Measurements from ENCODE around the gene NUTF2. TPM values are rescaled to one million over a fixed set of nuclear protein-coding genes. Genes with fewer than 3 reads are reported as not detected.

NUTF2 gene
- polyA plus RNA-seq (ENCODE audit: insufficient read length in 4 of 4) = 100 to 1,000 TPM; 103 to 128 (median 126) TPM

- DNase-seq (ENCODE audit: low read depth in 4 of 4, low spot score in 3 of 4) = peak; percentile 90 to 94 (median 92)
Measured at GRCh38 chr16:67846320-67847063, at the start of gene NUTF2. Gene NUTF2 (plus strand): TSS chr16:67846933. CDS start chr16:67865131, 18,198 bp downstream.

- DNase-seq (ENCODE audit: low read depth in 4 of 4, low spot score in 3 of 4) = no peak
Measured at GRCh38 chr16:67800338-67800926, 46.3 kb upstream of the NUTF2 start.

GRCh38 chr16:67801241-67801640 is 45.5 kb upstream of the NUTF2 start:
- no peak for DNase-seq (ENCODE audit: low read depth in 4 of 4, low spot score in 3 of 4)

DNA sequence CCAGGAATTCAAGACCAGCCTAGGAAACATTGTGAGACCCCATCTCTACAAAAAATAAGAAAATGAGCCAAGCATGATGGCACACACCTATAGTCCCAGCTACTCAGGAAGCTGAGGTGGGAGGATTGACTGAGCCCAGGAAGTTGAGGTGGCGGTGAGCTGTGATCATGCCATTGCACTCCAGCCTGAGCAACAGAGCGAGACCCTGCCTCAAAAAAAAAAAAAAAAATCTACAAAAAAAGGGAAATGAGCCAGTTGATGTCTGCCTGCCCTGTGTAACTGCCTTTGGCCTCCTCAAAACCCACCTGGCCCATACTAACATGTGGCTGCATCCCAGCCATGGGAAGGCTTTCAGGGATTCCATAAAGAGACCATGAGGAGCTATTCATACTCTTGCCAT is 44.9 kb upstream of the NUTF2 start:
- no peak for DNase-seq (ENCODE audit: low read depth in 4 of 4, low spot score in 3 of 4)

DNA sequence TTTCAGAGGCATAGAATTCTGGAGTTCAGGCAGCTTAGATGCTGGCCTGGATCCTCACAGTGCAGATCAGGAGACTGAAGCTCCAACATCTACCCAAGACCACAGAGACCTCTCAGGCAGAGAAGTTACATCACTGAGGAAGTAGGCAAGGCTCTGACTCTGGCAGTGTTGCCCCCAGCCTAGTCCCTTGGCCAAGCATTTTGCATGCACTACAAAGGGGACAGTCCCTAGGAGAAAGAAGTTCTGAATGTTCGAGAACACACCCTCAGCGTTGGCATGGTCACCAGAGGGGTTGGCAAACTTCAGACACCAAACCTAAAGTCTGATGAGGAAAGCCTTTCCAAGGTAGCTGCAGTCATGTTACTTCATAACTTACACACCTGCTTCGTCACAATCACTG is 42.8 kb upstream of the NUTF2 start:
- no peak for DNase-seq (ENCODE audit: low read depth in 4 of 4, low spot score in 3 of 4)

DNA sequence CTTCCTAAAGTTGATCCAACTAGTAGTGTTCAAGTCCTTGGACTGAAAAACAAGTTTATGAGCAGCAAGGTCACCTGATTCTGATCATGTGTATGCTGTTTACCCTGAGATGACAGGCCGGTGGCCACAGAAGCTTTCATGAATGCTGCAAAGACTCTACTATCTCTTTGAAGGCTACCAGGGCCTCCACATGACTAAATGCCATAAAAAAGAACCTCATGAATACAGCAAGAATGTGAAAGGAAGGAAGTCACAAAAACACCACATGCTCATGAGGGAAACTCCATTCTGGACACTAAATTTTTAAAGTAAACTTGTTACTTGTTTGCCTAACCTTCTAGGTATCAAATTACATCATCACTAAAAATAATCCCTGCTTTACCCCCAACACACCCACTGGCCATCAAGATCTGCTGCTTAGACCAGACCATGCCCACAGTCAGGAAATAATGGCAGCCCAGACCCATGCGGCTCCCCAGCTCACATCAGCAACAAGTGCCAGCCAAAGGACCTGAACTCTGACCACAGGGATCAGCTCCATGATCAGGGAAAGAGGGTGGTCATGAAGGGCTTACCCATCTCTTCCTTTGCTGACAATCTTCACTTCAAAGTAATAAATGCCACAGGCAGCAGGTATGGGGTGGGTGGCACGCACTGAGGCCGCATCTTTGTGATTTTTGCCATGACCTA is 41.7 kb upstream of the NUTF2 start:
- no peak for DNase-seq (ENCODE audit: low read depth in 4 of 4, low spot score in 3 of 4)

DNA sequence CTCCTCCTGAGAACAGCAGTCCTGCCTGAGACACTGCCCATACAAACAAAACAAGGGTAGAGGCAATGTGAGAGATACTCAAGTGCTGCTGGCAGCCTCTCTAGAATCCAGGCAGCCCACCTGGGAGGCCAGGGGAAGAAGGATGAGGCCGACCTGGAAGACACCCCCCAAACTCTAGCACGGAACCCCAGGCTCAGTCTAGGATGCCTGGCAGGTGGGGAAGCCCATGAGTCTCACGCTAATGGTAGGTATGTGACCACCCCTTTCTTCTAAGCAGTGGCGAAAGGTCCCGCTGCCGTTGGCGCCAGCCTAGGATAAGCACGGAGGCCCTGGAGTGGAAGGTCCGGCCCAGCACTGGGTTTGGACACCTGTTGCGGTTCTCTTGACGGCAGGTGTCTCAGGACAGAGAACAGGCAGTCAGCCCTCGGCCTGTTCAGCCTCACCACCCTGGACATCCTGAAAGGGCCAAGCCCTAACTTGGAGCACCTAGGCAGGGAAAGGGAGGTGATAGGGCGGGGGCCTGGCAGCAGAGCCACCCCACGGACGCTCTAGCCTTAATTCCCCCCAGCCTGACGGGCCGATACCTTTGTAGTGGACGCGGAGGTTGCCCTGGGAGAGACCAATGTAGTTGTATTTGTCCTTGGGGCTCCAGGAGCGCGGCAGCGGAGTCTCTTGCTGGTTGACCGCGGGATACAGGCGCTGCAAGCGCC is 40.9 kb upstream of the NUTF2 start:
- peak in 2 of 4 donors; percentile 5 to 7 for DNase-seq (ENCODE audit: low read depth in 4 of 4, low spot score in 3 of 4)

DNA sequence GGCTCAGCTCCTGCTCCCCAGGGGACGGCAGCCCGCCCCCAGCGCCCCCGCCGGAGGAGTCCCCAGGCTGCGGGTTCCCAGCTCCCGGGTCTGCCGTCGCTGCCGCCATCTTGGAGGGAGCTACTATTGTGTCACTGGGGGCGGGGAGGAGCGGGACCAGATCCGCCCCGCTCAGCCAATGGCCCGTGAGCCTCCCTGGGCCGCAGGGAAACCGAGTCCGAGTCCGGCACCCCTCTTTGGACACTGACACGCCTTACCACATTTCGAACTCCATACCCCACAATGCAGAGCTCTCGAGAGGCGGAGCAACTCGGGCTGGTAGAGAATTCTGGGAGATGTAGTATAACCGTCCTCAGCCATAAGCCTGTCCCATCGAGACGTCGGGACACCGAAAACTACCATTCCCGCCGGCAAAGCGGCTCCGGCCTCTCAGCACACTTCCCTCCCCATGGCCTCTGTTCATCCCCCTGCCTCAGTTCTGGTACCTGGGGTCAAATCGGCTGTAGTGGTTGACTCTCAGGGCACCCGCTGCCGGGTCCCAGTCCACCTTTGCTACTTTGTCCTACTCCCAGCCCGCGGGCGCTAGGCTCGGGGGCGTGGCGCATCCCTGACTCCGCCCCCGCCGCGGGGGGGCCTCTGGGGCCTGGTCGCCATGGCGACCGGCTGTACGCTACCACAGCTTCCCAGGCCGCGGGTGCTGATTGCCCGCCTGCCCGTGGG is 40.1 kb upstream of the NUTF2 start, which contains the start of the genes RANBP10 and TSNAXIP1:
RANBP10 (minus strand) TSS at position 133 of the 720 bp plus-strand sequence; CDS start at position 109, 24 bp downstream.
TSNAXIP1 (plus strand) TSS at position 462 of the 720 bp plus-strand sequence. CDS start 261 bp downstream, outside the sequence.
- peak; percentile 96 to 99 (median 98) for DNase-seq (ENCODE audit: low read depth in 4 of 4, low spot score in 3 of 4)

DNA sequence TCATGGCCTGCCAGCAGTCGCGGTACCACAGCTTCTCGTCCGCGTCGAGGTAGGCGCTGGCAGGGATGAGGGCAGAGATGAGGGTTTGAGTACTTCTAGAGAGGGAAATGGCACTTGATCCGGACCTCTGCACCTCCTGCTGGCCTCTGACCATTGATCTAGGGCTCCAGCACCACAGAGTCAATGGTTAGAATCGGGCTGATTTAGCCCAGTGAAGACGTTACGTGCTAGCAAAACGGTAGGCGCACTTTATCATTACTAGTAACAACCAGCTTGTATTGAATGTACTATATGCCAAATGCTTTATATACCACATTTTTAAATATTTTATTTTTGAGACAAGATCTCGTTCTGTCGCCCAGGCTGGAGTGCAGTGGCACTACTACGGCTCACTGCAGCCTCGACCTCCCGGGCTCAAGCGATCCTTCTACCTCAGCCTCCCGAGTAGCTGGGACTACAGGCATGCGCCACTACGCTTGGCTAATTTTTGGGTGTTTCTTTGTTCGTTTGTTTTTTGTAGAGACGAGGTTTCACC is 39.5 kb upstream of the NUTF2 start:
- DNase-seq (ENCODE audit: low read depth in 4 of 4, low spot score in 3 of 4) = no peak

GRCh38 chr16:67811899-67812298 is 34.8 kb upstream of the NUTF2 start:
- no peak for DNase-seq (ENCODE audit: low read depth in 4 of 4, low spot score in 3 of 4)

- DNase-seq (ENCODE audit: low read depth in 4 of 4, low spot score in 3 of 4) = no peak
Measured at GRCh38 chr16:67814567-67814966, 32.2 kb upstream of the NUTF2 start.

- no peak for DNase-seq (ENCODE audit: low read depth in 4 of 4, low spot score in 3 of 4)
Measured at GRCh38 chr16:67820608-67821259, 26.0 kb upstream of the NUTF2 start.

DNA sequence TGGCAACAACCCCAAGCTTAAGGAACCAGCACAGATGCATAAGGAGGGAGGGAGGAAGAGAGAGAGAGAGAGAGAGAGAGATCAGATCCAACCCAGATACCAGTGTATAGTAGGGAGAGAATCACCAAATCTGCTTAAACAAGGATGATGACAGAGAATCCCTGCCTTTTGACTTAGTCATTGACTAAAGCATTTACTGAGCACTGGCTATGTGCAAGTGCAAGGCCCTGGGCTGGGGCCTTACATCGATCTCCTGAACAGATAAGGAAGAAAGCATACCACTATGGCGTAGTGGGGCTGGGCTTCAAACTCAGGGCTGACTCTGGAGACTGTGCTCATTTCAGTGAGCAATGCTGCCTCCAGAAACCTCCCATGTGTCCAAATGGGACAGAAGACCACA is 24.2 kb upstream of the NUTF2 start:
- DNase-seq (ENCODE audit: low read depth in 4 of 4, low spot score in 3 of 4) = no peak

DNA sequence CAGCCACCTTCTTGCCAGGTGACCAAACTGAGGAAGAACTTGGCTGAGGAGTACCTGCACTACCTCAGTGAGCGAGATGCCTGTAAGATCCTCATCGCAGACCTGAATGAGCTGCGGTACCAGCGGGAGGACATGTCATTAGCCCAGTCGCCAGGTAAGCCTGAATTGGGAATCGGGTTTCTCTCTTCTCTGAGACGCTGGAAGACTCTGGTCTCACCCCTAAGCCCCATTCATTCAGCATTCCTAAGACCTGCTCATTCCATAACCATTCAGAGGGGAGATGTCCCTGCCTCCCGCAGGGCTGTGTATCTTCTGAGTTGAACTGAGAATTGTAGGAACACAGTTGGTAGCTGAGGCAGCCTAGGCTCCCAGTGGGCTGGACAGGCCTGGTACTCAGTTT is 21.6 kb upstream of the NUTF2 start:
- DNase-seq (ENCODE audit: low read depth in 4 of 4, low spot score in 3 of 4) = no peak

DNA sequence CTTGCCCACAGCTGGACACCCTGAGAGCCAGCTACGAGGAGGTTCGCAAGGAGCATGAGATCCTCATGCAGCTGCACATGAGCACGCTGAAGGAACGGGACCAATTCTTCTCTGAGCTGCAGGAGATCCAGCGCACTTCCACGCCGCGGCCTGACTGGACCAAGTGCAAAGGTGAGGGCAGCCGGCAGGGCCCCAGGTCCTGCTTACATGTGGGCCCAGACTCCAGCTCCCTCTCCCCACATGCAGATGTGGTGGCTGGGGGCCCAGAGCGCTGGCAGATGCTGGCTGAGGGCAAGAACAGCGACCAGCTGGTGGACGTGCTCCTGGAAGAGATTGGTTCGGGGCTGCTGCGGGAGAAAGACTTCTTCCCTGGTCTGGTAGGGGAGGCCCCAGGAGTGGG is 20.8 kb upstream of the NUTF2 start:
- no peak for DNase-seq (ENCODE audit: low read depth in 4 of 4, low spot score in 3 of 4)

- DNase-seq (ENCODE audit: low read depth in 4 of 4, low spot score in 3 of 4) = no peak
Measured at GRCh38 chr16:67828651-67829050, 18.1 kb upstream of the NUTF2 start.

DNA sequence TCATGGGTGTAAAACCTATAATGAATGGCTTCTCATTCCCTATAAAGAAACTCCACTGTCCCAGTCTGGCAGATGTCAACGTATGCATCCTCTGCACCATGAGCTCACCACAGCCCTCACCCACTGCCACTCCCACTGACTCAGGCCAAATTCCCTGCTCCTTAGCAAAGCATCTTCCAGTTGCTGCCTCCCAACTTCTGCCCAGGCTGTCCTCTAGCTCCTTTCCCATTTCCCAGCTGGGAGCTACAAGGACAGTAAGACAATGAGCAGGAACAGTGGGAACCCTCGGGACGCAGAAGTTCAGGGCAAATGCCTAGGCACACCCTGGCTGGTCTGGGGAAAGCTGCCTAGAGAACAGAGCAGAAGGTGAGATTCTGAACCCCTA is 13.7 kb upstream of the NUTF2 start:
- DNase-seq (ENCODE audit: low read depth in 4 of 4, low spot score in 3 of 4) = no peak

GRCh38 chr16:67833415-67834241 is 13.1 kb upstream of the NUTF2 start:
- peak; percentile 83 to 88 (median 86) for DNase-seq (ENCODE audit: low read depth in 4 of 4, low spot score in 3 of 4)

DNA sequence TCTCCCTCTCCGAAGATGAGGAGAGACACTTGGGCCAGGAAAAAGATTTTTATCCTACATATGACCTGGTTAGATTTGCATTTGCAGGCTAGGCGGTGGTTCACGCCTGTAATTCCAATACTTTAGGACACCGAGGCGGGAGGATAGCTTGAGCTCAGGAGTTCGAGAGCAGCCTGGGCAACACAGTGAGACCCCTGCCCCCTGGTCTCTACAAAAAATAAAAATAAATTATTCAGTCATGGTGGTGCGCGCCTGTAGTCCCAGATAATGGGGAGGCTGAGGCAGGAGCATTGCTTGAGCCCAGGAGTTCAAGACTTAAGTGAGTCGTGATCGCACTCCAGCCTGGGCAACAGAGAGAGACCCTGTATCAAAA is 12.5 kb upstream of the NUTF2 start:
- no peak for DNase-seq (ENCODE audit: low read depth in 4 of 4, low spot score in 3 of 4)

Measured in left renal pelvis (tissue), 4 donors.